Jurkat, Clone E6-1 (cell line): Measurements from ENCODE around the gene FN1.
"Not testable (repeated sequence)": the region's sequence is repeated elsewhere in the genome, so short reads cannot be mapped to it uniquely, and the experiment has no call there.

Experiments used
- DNase-seq: peaks from one replicate; pipeline ENCODE4 v3.0.0-alpha.2; 2011; ENCODE audit warnings: low read depth, low spot score
- H3K4me3 ChIP-seq: 2 replicates; pipeline ENCODE4 v1.5.1; 2011; ENCODE audit warnings: mild to moderate bottlenecking, low read length, control low read depth, moderate library complexity

FN1 gene

DNA sequence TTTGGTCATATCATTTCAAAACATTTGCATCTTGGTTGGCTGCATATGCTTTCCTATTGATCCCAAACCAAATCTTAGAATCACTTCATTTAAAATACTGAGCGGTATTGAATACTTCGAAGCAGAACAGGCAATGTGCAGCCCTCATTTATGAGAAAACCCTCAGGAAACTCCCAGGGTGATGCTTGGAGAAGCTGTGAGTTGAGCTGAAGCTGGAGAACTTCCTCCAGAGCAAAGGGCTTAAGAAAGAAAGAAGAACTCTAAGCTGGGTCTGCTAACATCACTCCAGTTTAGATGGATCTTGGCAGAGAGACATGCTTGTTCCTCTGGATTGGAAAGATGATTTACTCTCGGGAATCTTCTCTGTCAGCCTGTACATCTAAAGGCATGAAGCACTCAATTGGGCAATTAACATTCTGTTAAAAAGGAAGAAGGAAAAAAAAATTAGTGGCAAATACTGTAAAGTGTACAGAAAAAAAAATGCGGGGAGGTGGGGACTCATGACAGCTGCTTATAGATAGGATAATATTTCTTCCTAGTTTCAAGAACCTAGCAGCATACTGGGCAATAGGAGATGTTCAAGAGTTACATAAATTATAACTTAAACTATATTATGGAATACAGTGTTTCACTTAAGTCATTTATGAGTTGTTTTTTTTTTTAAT lies 74.5 kb downstream of the FN1 start:
- no peak overlapping the region for H3K4me3 ChIP-seq
- no peak for DNase-seq

DNA sequence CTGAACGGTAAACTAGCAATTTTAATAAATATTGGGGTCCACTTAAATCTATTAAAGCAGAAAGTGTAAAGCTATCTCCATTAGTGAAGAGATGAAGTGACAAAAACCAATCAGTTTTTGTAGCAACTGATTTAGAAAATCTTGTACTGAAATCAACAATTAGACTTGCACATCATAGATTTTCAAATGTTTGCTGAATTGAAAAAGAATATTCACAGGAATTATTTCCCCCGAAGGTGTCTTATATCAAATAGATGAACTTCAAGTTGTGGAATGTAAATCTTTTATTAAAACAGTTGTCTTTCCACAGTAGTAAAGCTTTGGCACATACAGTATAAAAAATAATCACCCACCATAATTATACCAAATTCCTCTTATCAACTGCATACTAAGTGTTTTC lies 75.3 kb downstream of the FN1 start:
- DNase-seq = no peak
- H3K4me3 ChIP-seq = no peak overlapping the region

DNA sequence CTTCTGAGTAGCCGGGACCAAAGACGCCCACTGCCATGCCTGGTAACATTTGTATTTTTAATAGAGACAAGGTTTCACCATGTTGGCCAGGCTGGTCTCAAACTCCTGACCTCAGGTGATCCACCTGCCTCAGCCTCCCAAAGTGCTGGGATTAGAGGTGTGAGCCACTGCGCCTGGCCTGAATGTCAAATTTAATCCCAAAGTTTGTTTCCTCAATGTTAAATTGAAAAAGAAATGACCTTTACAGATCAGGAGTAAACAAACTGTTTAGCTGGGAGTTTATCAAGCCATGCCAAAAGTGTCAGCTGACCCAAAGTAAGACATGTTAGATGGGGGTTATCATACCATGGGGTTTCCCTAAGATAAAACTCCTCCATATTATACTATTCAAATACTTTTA lies 75.8 kb downstream of the FN1 start:
- H3K4me3 ChIP-seq, DNase-seq: not testable (repeated sequence)

DNA sequence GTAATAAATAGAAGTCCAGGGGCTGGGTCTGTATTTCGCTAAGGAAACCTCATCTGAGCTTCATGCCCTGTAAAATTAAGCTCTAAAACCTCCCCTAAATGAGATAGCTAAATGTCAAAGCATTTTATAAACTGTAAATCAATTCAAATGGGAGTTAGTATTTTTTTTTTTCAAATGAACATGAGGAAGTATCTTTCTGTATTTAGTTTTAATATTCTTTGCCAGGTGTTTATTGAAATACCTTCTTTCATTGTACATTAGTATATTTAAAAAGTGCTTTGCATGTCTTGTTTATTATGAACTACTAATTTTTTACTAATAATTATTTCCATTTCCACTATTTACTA lies 76.3 kb downstream of the FN1 start:
- no peak for DNase-seq
- H3K4me3 ChIP-seq = no peak overlapping the region

DNA sequence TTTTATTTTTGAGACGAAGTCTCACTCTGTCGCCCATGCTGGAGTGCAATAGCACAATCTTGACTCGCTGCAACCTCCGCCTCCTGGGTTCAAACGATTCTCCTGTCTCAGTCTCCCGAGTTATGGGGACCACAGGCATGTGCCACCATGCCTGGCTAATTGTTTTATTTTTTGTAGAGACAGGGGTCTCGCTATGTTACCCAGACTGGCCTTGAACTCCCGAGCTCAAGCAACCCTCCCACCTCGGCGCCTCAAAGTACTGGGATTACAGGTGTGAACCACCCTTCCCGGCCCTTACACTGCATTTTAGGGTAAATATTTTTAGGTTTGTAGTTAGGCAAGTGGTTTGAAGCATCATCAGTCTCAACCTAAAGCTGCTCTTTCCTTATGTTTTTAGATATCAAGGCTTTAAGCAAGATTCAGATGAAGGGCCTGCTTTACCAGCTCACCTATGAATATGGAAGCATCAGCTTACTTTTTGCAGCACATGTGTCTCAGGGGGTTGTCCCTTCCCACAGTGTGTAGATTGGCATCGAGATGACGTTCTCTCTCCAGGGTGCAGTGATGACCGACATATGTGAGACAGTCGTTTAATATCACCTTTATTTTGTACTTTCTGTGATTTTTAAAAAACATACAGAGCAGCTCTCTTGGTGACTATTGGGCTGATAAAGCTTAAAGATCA lies 76.8 kb downstream of the FN1 start:
- H3K4me3 ChIP-seq = no peak overlapping the region
- DNase-seq = no peak

DNA sequence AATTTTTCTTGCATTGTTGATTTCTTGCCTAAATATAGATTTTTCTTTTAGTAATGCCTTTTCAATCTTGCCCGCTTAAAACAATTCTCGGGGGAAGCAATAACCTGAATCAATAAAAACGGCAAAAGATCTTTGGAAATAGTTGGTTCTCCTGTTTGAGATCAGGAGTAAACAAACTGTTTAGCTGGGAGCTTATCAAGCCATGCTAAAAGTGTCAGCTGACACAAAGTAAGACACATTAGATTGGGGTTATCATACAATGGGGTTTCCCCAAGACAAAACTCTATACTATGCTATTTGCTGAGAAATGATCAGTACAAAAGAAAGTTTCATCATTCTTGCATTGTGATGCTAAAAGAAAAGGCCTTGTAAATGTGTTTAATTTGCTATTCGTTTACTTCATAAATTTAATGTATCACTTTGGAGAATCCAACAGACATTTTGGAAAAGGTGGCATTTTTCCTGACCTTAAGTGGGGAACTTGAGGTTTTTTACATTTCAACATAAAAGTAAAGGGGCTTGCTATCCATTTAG lies 77.5 kb downstream of the FN1 start:
- no peak for DNase-seq
- no peak overlapping the region for H3K4me3 ChIP-seq

DNA sequence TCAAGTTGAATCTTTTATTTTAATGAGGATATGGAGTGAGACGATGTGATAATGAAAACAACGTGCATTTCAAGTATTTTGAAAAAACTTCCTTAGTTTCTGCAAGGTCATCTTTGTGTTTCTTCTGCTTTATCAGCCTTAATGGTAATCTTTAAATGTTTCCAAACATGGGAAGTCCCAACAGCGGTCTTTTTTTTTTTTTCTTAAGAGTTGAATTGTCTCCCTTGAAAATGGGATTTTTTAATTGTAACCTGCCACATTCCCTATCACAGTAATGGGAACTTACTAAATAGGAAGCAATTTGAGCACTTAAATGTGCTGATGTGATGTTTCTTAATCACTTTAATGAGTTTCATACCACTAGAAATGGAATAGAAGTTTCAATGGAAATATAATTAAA lies 78.2 kb downstream of the FN1 start:
- DNase-seq = no peak
- H3K4me3 ChIP-seq = no peak overlapping the region

DNA sequence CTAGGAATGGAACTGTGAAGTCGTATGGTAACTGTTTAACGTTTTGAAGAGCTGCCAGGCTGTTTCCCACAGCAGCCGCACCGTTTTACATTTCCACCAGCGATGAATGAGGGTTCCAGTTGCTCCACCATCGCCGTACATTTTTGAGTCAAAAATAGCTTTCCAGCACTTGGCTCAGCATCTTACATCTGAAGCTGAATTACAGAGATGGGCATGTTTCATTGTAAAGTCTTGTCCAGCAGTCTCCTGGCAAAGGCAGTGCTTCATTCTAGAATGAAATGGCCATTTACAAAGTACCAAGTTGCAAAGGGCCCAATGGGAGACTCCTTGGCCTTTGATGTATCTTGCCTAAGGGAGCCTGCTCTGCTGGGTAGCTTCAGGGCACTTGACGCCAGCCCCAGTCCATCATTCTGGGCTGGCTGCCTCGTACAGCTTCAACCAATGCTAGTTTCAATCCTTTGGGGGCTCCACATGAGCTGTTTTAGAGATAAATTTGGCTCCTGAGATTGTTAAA lies 78.9 kb downstream of the FN1 start:
- DNase-seq = no peak
- H3K4me3 ChIP-seq = no peak overlapping the region

DNA sequence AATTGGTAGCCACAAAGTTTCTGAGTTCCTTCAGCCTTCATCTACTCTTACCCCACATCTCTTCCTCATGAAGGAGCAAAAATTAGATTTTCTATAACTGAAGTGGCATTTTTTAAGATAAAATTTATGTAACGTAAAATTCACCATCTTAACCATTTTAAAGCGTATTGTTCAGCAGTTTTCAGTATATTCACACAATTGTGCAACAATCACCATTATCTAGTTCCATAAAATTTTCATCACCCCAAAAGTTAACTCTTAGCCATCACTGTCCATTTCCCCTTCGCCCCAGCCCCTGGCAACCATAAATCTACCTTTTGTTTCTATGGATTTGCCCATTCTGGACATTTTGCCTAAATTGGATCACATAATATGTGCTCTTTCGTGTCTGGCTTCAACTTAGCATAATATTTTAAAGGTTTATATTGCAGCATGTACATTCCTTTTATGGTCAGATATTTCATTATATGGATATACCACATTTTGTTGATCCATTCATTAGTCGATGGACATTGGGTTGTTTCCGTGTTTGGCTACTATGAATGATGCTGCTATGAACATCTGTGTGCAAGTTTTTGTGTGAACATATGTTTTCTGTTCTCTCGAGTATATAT lies 79.4 kb downstream of the FN1 start:
- DNase-seq = no peak

DNA sequence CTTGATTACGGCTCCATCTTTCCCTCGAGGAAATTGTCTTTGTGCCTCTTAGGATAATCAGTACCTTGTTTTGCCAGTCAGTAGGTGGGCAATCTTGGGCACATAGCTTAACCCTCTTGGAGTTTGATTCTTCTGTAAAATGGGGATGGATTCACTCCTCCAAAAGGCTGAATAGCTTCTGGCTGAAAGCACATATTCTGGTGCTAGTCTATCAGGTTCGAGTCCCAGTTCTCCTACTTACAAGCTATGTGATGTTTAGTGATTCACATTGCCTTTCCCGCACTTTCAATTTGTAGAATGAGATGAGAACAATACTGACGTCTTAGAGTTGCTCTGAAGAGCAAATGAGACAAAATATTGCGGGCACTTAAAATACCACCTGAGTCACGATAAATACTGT lies 80.1 kb downstream of the FN1 start:
- DNase-seq = no peak
- H3K4me3 ChIP-seq = no peak overlapping the region

More for the DNA sequence above, 79.4 kb downstream of the FN1 start:
- no peak overlapping the region for H3K4me3 ChIP-seq

DNA sequence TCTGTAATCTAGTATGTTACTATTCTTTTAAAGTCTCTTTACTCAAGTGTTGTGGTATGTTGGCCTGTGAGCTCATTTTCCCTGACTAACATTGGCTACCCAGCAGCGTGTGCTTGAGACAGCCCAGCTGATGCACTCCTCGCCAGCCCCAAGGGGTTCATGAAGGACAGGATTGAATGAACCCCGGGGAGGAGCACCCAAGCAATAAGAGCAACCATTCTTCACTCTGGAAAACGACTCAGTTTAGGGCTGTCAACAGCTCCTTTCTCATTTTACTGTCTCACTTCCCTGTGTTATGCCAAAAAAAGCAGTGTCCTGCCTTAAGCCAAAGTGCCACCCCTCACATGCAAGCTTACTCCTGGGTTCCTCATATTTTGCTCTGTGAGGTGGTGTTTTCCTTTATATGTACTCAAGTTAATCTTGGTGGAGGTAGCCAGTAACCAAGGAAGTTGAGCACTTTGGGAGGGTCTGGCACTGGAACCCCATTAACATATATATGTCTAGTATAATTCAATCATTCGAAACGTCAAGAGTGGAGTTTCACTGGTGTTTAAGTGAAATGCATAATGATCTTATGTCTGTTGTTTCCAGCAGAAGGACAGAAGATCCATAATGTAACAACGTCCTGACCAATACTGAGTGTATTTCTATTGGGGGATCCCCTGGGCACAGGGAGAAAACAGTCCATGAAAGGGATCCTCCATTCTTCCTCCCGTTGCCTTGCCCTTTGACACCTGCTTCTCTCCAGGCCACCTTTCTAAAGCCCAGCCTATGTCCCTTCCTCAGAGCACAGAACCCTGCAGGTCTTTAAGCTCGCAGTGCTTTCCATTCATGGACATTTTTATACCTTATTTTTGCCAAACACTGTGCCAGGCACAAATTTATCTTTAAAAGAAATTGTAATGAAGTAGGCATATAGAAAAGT lies 80.8 kb downstream of the FN1 start:
- no peak overlapping the region for H3K4me3 ChIP-seq
- DNase-seq = no peak

DNA sequence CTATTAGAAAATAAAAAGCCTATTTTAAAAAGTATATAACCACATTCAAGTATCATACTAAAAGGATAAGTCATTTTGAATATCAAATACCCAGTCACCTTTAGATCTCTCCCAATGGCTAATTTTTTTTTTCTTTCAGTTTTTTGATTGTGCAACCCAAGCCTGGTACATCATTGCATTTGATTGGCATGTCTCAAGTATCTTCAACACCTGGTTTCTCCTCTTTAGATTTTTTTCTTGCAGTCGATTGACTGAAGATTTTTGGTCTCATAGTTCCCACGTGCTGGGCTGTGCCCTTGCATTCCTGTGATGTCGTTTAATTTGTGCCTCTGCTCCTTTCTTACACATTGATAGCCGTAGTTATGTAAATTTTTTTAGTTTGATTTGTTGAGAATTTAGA lies 83.3 kb downstream of the FN1 start:
- DNase-seq = no peak
- H3K4me3 ChIP-seq = no peak overlapping the region

DNA sequence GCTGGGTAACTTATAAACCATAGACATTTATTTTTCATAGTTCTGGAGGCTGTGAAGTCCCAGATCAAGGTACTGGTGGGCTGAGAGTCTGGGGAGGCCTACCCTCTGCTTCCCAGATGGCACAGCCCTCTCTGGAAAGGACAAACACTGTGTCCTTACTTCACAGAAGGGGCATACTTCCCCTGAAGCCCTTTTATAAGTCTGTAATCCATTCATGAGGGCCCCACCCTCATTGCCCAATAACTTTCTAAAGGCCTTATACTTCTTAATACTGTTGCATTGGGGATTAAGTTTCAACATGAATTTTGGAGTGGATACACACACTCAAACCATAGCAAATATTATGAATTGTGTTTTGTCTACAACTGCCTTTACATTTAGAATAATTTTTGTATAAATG lies 88.0 kb downstream of the FN1 start:
- H3K4me3 ChIP-seq = no peak overlapping the region
- no peak for DNase-seq

DNA sequence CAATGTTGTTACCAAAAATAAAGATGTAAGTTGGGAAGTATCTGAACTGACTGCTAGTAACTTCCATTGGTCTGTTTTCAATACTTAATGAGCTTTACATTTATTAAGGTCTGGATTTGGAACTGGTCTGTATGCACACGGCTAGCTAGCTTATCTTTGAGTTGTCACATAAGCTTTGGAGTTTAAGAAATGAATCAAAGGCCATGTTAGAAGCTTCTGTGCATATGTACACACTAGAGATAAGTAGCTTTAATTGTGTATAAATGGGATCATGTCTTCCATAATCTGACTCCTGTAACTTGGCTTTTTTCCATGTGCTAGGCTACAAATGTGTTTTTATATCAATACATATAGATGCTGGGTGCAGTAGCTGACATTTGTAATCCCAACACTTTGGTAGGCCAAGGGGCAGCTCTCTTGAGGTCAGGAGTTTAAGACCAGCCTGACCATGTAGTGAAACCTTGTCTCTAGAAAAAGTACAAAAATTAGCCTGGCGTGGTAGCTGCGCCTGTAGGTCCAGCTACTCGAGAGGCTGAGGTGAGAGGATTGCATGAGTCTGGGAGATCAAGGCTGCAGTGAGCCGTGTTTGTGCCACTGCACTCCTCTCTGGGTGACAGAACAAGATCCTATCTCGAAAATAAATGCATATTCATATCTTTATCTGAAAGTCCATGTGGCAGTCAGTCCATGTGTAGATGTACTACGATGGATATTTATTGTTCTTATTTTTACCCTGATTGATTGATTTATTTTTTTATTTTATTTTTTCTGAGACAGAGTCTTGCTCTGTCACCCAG lies 96.8 kb downstream of the FN1 start:
- no peak overlapping the region for H3K4me3 ChIP-seq
- DNase-seq = no peak

DNA sequence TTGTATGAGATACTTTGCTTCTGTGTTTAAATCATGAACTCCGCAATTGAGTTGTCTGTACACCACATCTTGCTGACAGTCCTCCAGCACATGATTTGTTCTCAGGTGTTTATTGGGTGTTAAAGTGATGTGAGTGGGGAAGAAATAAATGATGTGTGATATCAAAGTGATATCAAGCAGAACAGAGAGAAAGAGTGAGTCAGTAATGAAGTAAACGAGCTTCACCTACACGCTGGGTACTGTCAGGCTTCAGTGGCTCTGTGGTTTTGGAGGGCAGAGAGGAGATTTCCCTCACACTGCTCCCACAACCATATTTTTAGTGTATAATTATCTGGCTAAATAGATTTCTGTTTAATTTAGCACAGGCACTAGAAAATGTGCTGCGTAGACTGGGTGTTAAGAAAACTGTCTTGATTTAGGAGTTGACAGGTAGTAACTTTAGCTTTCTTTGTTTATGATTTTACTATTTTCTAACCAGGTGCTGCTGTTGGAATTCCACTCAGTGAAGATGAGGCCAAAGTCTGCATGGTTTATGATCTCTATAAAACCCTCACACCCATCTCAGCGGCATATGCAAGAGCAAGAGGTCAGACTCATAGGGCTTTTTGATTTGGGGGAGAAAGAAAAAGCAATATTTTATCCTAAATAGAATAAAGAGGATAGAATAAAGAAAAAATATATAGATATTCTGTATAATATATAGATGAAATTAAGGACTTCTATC lies 102.8 kb downstream of the FN1 start:
- H3K4me3 ChIP-seq = no peak overlapping the region
- DNase-seq = no peak

DNA sequence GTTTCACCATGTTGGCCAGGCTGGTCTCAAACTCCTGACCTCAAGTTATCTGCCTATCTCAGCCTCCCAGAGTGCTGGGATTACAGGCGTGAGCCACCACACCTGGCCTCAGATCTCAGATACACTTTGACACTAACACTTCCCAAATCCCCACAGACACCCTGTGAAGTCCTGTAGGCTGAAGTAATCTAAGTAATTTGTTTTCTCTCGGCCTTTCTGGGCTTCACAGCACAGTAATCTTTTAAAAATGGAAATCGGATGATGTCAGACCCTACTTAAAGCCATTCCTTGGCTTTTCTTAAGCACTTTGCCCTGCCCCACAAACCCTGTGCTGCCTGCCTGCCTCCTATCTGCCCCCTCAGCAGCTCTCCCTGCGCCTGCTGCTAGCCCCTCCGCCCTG lies 107.8 kb downstream of the FN1 start:
- no peak overlapping the region for H3K4me3 ChIP-seq
- DNase-seq = no peak

DNA sequence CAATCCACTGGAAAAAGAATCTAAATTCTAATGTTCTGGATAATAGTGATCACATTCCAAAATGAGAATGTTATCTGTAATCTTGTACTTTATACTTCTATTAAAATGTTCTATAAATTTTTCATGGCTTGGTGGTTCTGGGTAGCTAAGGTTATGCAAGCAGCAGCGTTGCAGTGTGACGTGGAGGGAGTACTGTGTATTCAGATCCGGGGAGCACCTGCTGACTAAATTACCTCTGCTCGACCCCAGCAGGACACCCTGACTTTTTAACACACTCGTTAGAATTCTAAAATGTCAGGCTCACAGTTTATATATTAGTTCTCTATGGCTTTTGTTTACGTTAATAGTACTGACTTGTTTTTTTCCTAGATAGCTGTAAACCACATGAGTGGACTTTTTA lies 111.1 kb downstream of the FN1 start:
- no peak overlapping the region for H3K4me3 ChIP-seq
- DNase-seq = no peak

DNA sequence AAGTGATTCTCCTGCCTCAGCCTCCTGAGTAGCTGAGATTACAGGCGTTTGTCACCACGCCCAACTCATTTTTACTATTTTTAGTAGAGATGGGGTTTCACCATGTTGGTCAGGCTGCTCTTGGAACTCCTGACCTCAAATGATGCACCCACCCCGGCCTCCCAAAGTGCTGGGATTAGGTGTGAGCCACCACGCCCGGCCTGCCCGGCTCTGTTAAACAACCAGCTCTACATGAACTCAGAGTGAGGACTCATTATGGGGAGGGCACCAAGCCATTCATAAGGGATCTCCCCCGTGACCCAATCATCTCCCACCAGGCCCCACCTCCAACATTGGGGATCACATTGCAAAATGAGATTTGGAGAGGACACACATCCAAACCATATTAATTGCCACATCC lies 115.2 kb downstream of the FN1 start:
- H3K4me3 ChIP-seq = no peak overlapping the region
- DNase-seq = no peak
